Frontal cortex (tissue), 4 donors: ENCODE results near the gene STXBP5. TPM values are rescaled to one million over a fixed set of nuclear protein-coding genes. Genes with fewer than 3 reads are reported as not detected.
A peak's percentile ranks its signal among the peaks of the same experiment; 100 is the strongest.

Source experiments
- DNase-seq, 2 donors: peaks; one replicate each; pipeline ENCODE4 v3.0.0; 2012; ENCODE audit warnings: low spot score in 2 of 2
- FAIRE-seq: peaks from 2 replicates; lab custom pipeline; 2012; peaks lifted over from hg19 to GRCh38; lab: Jason Lieb, UNC
- total RNA-seq: library from RNA; depleted of rRNA; stranded (reverse); fragments of >200 nt; gene quantifications from one replicate; pipeline ENCODE4 v1.2.3, GENCODE V29; 2014
- donor health status: control.
- donor health status: control.
- donor health status: control.

STXBP5 gene
- total RNA-seq, 1 donor from 2014 or later = 138 TPM

- FAIRE-seq = no peak
These were observed 78.3 kb downstream of the STXBP5 start for GRCh38 chr6:147282566-147282959.

GRCh38 chr6:147283460-147283859, 79.2 kb downstream of the STXBP5 start:
- no peak for FAIRE-seq
- no peak for DNase-seq

More at GRCh38 chr6:147282566-147282959, 78.3 kb downstream of the STXBP5 start:
- DNase-seq = no peak

- FAIRE-seq = peak; percentile 78
These were observed 81.1 kb downstream of the STXBP5 start for GRCh38 chr6:147285087-147285855.

GRCh38 chr6:147287869-147288271, 83.7 kb downstream of the STXBP5 start:
- no peak for FAIRE-seq
- no peak for DNase-seq

More at GRCh38 chr6:147285087-147285855, 81.1 kb downstream of the STXBP5 start:
- DNase-seq = peak; percentile 4 to 19

GRCh38 chr6:147297124-147297523, 92.9 kb downstream of the STXBP5 start:
- FAIRE-seq = no peak
- no peak for DNase-seq

GRCh38 chr6:147297663-147298316, 93.6 kb downstream of the STXBP5 start:
- FAIRE-seq (no peak), DNase-seq (no peak)

GRCh38 chr6:147298461-147298860, 94.2 kb downstream of the STXBP5 start:
- DNase-seq = no peak
- no peak for FAIRE-seq

- no peak for DNase-seq
- peak; percentile 3 for FAIRE-seq
These were observed 94.8 kb downstream of the STXBP5 start for GRCh38 chr6:147299035-147299434.

- DNase-seq (no peak), FAIRE-seq (no peak)
These were observed 96.9 kb downstream of the STXBP5 start for GRCh38 chr6:147301070-147301469.

GRCh38 chr6:147304016-147304415, 99.8 kb downstream of the STXBP5 start:
- FAIRE-seq = no peak

GRCh38 chr6:147310521-147310920, 106.3 kb downstream of the STXBP5 start:
- DNase-seq = no peak
- no peak for FAIRE-seq

More at GRCh38 chr6:147304016-147304415, 99.8 kb downstream of the STXBP5 start:
- DNase-seq = no peak

GRCh38 chr6:147311218-147311617, 107.0 kb downstream of the STXBP5 start:
- no peak for DNase-seq
- no peak for FAIRE-seq

GRCh38 chr6:147321260-147321659, 117.0 kb downstream of the STXBP5 start:
- no peak for DNase-seq
- FAIRE-seq = no peak

GRCh38 chr6:147322299-147323162, 118.3 kb downstream of the STXBP5 start:
- DNase-seq (no peak), FAIRE-seq (no peak)

- DNase-seq = no peak
- FAIRE-seq = no peak
These were observed 121.3 kb downstream of the STXBP5 start for GRCh38 chr6:147325557-147325956.

GRCh38 chr6:147331401-147331800, 127.2 kb downstream of the STXBP5 start:
- no peak for DNase-seq
- FAIRE-seq = no peak

- DNase-seq (no peak), FAIRE-seq (no peak)
These were observed 133.7 kb downstream of the STXBP5 start for GRCh38 chr6:147337921-147338320.

- FAIRE-seq (no peak), DNase-seq (no peak)
These were observed 137.3 kb downstream of the STXBP5 start for GRCh38 chr6:147341486-147341885.

- no peak for DNase-seq
- no peak for FAIRE-seq
These were observed 141.7 kb downstream of the STXBP5 start for GRCh38 chr6:147345902-147346301.

GRCh38 chr6:147347179-147347881, 143.1 kb downstream of the STXBP5 start:
- FAIRE-seq = no peak
- no peak for DNase-seq
